ENCODE data around the gene PLPPR1.
"Not testable (repeated sequence)": the region's sequence is repeated elsewhere in the genome, so short reads cannot be mapped to it uniquely, and the experiment has no call there.

PLPPR1 gene

DNA sequence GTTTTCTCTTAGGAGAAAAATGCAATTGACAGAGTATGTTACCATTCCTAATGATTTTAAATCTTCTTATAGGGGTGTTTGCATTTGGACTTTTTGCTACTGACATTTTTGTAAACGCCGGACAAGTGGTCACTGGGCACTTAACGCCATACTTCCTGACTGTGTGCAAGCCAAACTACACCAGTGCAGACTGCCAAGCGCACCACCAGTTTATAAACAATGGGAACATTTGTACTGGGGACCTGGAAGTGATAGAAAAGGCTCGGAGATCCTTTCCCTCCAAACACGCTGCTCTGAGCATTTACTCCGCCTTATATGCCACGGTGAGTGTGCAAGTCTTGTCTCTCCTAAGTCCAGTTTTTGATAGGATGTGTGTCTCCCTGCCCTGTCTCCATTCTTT, 280.6 kb downstream of the PLPPR1 start:
- DNase-seq: no peak

DNA sequence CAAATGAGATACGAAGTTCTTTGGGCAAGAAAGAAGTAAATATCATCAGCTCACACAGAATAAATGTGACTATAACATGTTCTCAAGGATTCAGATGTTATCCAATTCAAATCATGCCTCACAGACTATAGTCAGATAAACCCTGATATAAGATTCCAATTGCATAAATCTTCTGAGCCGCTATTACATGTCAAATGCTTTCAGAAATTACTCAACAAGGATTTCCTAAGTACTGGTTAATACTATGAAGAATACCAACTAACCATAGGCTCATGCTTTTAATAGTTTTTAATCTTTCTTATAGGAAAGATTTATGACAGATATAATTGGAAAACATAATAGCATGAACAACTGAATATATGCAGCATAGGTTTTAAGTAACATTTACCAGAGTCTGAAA, 282.7 kb downstream of the PLPPR1 start:
- DNase-seq: no peak

- DNase-seq: peak; percentile 26
Observed at GRCh38 chr9:101311758-101312420, 283.4 kb downstream of the PLPPR1 start.

DNA sequence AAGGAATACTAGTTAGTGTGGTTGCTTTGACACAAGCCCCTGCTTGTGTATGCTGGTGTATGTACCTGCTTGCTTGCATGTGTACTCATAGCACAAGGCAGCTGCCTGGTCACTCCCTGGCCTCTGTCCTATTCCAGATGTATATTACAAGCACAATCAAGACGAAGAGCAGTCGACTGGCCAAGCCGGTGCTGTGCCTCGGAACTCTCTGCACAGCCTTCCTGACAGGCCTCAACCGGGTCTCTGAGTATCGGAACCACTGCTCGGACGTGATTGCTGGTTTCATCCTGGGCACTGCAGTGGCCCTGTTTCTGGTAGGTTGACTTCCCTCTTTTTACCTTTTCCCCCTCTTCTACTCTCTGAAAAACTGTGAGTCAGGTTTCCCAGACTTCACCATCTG, 284.1 kb downstream of the PLPPR1 start:
- no peak for DNase-seq

- no peak for DNase-seq
Observed at GRCh38 chr9:101315112-101315450, 286.6 kb downstream of the PLPPR1 start.

- no peak for DNase-seq
Observed at GRCh38 chr9:101317735-101318134, 289.2 kb downstream of the PLPPR1 start.

- no peak for DNase-seq
Observed at GRCh38 chr9:101323129-101323528, 294.6 kb downstream of the PLPPR1 start.

- no peak for DNase-seq
Observed at GRCh38 chr9:101324245-101324804, 295.8 kb downstream of the PLPPR1 start.

DNA sequence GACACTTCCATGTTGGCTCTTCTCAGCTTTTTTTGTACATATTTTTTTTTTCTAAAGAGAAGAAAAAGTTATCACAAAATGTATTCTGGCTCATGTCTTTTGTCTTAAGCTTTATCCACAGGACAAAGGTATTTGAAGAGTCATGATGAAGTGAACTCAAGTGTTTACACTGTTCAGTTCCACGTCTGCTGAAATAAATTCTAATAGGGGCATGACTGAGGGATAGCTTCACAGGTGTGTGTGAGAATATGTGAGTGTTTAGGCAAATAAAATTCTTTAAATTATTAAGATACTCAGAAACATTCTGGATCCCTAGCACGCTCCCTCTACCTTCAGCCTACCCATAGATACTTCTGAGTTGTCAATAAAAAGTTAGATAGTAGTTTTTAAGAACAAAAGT, 296.5 kb downstream of the PLPPR1 start:
- no peak for DNase-seq

DNA sequence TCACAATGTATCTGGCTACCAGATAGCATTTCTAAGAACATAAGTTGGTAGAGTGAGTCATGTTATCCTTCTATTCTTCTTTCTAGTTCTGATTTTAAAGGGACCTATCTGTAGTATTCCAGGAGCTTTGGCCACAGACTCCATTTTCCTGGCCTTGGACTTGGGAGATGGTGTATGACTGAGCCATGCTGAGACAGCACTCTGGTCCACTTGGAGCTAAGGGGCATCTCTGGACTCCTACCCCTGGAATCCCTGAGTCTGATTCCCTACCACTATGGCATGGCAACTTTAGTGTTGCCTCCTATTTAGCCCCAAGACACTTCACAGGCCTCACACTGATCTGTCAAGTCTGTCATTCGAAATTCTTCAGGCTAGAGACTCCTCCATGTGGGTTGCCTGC, 297.5 kb downstream of the PLPPR1 start:
- DNase-seq: no peak

- DNase-seq: no peak
Observed at GRCh38 chr9:101326501-101326900, 298.0 kb downstream of the PLPPR1 start.

- DNase-seq: not testable (repeated sequence)
Observed at GRCh38 chr9:101327422-101327909, 298.9 kb downstream of the PLPPR1 start.

DNA sequence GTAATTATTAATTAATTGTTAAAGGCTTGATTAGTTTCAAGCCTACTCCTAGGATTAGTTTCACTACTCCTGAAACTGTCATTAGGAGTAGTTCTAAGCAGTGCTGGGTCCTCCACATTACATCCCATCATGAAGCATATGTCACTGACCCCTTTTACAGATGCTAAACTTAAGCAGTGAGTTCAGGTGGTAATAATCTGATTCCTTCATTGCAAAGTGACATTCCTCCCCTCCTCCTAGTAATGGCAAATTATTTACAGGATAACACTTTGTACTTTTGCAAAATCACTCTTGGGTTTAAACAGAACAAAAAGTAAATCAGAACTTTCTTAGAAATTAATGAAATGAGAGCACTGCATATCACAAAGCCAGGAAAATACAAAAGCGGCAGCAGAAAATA, 303.8 kb downstream of the PLPPR1 start:
- no peak for DNase-seq

DNA sequence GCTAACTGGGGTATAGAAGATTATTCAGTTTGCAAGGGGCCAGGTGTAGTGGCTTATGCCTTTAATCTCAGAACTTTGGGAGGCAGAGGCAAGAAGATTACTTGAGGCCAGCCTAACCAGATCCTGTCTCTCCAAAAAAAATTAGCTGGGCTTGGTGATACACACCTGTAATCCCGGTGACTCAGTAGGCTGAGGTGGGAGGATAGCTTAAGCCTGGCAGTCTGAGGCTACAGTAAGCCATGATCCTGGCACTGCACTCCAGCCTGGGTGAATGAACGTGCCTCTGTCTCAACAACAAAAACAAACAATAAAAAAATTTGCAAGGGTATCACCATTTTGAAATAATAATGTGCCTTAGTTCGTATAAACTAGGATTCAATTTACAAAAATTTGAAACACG, 305.0 kb downstream of the PLPPR1 start:
- DNase-seq: no peak

DNA sequence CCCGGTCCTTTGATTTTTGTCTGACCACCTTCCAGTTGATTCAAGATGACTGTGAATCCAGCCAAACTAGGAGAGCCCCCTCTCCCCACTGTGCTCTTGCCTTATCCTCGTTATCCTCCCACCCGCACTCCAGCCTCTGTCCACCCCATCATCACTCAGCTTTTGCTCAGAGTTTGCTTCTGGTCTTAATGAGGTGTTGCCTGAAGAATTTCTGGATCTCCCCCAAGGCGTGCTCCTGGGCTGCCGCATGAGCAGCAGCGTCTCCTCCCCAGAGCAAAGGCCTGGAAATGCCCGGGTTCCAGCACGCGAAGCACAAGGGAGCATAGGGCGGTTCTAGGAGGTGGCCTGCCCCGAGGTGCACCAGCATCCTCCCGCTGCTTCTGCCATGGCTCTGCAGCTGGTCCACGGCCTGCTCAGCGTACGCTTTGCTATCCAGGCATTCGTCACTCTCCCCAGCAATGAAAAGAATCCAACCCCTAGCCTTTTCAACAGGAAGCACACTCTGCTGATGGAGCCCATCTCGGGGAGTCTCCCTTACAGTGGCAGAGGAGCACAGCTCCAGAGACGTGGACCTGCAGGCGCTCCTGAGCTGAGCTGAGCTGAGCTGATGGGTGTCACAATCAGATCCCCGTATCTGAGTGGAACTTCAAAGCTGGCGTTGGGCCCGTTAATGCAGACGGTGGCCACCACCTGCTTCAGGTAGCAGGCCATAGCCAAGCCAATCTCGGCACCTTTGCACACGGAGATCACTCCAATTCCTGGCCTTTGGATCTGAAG, 305.6 kb downstream of the PLPPR1 start:
- DNase-seq: no peak

DNA sequence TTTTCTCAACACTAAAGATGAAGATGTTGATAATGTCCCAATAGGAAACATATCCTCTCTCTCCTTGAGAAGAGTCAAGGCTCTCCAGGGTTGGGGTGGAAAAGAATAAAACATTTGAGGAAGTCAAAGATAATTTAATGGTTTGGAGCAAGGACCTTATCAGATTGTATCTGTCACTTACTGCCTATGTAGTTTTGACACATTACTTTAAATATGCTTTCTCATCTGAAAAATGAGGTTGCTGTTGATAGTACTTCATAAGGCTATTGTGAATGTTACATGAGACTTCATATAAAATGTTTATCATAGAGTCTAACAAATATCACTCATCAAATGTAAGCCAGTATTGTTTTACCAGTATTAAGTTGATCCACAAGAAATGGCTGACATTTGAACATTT, 307.6 kb downstream of the PLPPR1 start:
- no peak for DNase-seq

- DNase-seq: no peak
Observed at GRCh38 chr9:101337237-101337636, 308.7 kb downstream of the PLPPR1 start.

GRCh38 chr9:101341958-101342357, 313.4 kb downstream of the PLPPR1 start:
- no peak for DNase-seq

DNA sequence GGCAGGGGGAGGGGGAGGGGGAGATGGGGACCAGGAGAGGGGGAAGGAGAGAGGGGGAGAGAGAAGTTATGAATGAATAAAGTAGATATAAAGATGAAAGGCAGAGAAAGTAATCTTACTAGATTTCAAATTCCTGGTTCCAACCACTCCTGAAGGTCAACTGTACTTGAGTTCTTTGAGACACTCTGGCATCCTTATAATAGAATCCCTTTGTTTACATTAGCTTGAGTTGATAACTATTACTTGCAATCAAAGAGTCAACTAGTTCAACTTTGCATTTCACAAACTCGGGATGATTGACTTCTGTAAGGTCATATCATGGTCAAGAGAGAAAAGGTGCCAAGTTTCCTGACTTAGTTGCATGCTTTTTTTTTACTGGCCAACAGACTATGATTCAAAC, 314.1 kb downstream of the PLPPR1 start:
- DNase-seq: no peak

- no peak for DNase-seq
Observed at GRCh38 chr9:101350285-101350684, 321.8 kb downstream of the PLPPR1 start.

GRCh38 chr9:101352892-101353463, 324.5 kb downstream of the PLPPR1 start:
- no peak for DNase-seq

DNA sequence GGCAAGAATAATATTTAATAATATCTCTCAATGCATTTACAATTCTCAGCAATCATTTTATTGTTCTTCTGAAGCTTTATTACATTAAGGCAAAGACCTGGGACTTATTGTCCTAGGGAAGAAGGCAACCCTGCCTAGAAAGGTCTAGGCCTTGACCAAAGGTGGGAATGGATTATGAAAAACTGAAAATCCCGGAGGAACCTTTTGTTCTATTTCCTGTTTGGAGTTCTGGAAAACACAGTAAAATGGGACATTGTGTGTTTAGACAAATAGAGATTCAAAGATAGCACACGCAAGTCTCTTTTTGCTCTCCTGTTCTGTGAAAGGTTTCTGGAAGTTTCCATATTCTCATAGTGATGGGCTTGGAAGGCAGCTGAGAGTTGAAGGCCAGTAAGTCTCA, 325.2 kb downstream of the PLPPR1 start:
- DNase-seq: no peak

- no peak for DNase-seq
Observed at GRCh38 chr9:101354143-101354764, 325.7 kb downstream of the PLPPR1 start.
